BE2C (cell line): ENCODE data around the gene AMDHD2.

Experiments used
- DNase-seq: peaks from one replicate; pipeline ENCODE4 v3.0.0-alpha.2; 2020
- H3K27me3 ChIP-seq: fragments of 250-450 bp; sonication (Bioruptor Pico); 2 replicates; pipeline ENCODE4 v1.5.1; 2020; ENCODE audit warnings: mild to moderate bottlenecking
- H3K36me3 ChIP-seq: fragments of 250-450 bp; sonication (Bioruptor Pico); 2 replicates; pipeline ENCODE4 v1.5.1; 2020; ENCODE audit warnings: mild to moderate bottlenecking
- H3K4me1 ChIP-seq: fragments of 250-450 bp; sonication (Bioruptor Pico); 2 replicates; pipeline ENCODE4 v1.5.1; 2020
- H3K4me3 ChIP-seq: 2 replicates; pipeline ENCODE4 v1.5.1; 2011; ENCODE audit warnings: low read depth, low read length
- H3K9me3 ChIP-seq: fragments of 250-450 bp; sonication (Bioruptor Pico); 2 replicates; pipeline ENCODE4 v1.5.1; 2020
- TF ChIP-seq, protein P1 (sequence below): IDR thresholded peaks from 2 replicates; pipeline ENCODE4 v1.5.1; 2012; ENCODE audit warnings: mild to moderate bottlenecking, low read depth, low read length

The AMDHD2 gene

DNA sequence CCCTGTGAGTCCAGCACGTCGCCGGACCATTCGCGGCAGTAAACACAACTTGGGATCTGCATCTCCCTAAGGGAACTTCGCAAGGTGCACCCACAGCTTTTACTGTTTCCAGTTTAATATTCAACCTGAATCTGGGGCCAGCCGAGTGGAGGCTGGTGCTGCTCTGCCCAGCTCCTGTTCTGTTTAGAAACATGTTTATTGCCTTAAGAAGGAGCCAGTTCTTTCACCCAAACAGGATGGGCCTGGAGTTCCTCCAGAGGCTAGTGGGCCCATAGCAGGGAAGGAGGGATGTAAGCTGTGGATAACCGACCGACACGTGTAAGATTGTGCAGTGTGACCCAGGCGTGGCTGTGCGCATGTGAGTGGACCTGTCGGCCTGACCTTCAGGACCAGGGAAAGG, 27.9 kb upstream of the AMDHD2 start:
- TF ChIP-seq, protein P1, sequence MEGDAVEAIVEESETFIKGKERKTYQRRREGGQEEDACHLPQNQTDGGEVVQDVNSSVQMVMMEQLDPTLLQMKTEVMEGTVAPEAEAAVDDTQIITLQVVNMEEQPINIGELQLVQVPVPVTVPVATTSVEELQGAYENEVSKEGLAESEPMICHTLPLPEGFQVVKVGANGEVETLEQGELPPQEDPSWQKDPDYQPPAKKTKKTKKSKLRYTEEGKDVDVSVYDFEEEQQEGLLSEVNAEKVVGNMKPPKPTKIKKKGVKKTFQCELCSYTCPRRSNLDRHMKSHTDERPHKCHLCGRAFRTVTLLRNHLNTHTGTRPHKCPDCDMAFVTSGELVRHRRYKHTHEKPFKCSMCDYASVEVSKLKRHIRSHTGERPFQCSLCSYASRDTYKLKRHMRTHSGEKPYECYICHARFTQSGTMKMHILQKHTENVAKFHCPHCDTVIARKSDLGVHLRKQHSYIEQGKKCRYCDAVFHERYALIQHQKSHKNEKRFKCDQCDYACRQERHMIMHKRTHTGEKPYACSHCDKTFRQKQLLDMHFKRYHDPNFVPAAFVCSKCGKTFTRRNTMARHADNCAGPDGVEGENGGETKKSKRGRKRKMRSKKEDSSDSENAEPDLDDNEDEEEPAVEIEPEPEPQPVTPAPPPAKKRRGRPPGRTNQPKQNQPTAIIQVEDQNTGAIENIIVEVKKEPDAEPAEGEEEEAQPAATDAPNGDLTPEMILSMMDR, result no peak
- no peak for DNase-seq
- Histone ChIP-seq H3K9me3 (no peaks in the 10 kb centered on the region), H3K27me3 (no peaks in the 10 kb centered on the region), H3K4me3 (no peak overlapping the region), H3K4me1 (peaks cover 16% of the 10 kb centered on the region), H3K36me3 (peaks cover 20% of the 10 kb centered on the region)

GRCh38 chr16:2493605-2494004, 26.6 kb upstream of the AMDHD2 start:
- H3K9me3 ChIP-seq, result no peaks in the 10 kb centered on the region
- no peak overlapping the region for H3K4me3 ChIP-seq
- peaks cover 16% of the 10 kb centered on the region for H3K4me1 ChIP-seq
- H3K36me3 ChIP-seq, result peaks cover 31% of the 10 kb centered on the region
- no peak for DNase-seq
- H3K27me3 ChIP-seq, result no peaks in the 10 kb centered on the region
- TF ChIP-seq, protein P1, result no peak

DNA sequence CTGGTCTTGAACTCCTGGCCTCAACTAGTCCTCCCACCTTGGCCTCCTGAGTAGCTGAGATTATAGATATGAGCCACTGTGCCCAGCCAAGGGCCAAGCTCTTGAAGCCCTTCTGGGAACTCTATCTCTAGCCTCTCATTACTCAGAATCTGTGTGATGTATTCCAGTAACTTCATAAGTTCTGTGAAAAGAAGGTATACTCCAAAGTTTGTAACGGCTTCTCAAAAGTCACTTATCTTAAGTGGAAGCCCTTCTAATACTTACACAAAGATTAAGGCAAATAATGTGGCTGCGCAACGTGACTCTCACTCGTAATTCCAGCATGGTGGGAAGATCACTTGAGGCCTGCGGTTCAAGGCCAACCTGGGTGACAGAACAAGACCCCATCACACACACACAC, 25.6 kb upstream of the AMDHD2 start:
- DNase-seq, result no peak
- TF ChIP-seq, protein P1, result no peak
- Histone ChIP-seq H3K4me3 (no peak overlapping the region), H3K9me3 (no peaks in the 10 kb centered on the region), H3K4me1 (peaks cover 16% of the 10 kb centered on the region), H3K36me3 (peaks cover 36% of the 10 kb centered on the region), H3K27me3 (no peaks in the 10 kb centered on the region)

GRCh38 chr16:2495041-2495440, 25.1 kb upstream of the AMDHD2 start:
- Histone ChIP-seq H3K9me3 (no peaks in the 10 kb centered on the region), H3K36me3 (peaks cover 40% of the 10 kb centered on the region)

DNA sequence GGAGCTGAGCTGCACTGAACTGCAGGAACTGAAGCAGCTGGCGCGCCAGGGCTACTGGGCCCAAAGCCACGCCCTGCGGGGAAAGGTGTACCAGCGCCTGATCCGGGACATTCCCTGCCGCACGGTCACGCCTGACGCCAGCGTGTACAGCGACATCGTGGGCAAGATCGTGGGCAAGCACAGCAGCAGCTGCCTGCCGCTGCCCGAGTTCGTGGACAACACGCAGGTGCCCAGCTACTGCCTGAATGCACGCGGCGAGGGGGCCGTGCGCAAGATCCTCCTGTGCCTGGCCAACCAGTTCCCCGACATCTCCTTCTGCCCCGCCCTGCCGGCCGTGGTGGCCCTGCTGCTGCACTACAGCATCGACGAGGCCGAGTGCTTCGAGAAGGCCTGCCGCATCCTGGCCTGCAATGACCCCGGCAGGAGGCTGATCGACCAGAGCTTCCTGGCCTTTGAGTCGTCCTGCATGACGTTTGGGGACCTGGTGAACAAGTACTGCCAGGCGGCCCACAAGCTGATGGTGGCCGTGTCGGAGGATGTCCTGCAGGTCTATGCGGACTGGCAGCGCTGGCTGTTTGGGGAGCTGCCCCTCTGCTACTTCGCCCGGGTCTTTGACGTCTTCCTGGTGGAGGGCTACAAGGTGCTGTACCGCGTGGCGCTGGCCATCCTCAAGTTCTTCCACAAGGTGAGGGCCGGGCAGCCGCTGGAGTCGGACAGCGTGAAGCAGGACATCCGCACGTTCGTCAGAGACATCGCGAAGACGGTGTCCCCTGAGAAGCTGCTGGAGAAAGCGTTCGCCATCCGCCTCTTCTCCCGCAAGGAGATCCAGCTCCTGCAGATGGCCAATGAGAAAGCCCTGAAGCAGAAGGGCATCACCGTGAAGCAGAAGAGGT, 23.7 kb upstream of the AMDHD2 start:
- TF ChIP-seq, protein P1, result no peak
- H3K27me3 ChIP-seq, result no peaks in the 10 kb centered on the region
- H3K9me3 ChIP-seq, result no peaks in the 10 kb centered on the region
- peaks cover 36% of the 10 kb centered on the region for H3K36me3 ChIP-seq
- H3K4me1 ChIP-seq, result peaks cover 16% of the 10 kb centered on the region
- no peak for DNase-seq
- H3K4me3 ChIP-seq, result no peak overlapping the region

More at GRCh38 chr16:2495041-2495440, 25.1 kb upstream of the AMDHD2 start:
- Histone ChIP-seq H3K27me3 (no peaks in the 10 kb centered on the region), H3K4me3 (no peak overlapping the region), H3K4me1 (peaks cover 16% of the 10 kb centered on the region)
- TF ChIP-seq, protein P1, result no peak
- no peak for DNase-seq

GRCh38 chr16:2497116-2497630, 23.0 kb upstream of the AMDHD2 start:
- 0 out of 2 replicates have a peak overlapping the region, but pooled peaks have one; percentile 7 for H3K4me3 ChIP-seq
- peaks cover 22% of the 10 kb centered on the region for H3K4me1 ChIP-seq
- no peaks in the 10 kb centered on the region for H3K9me3 ChIP-seq
- TF ChIP-seq, protein P1, result peak; percentile 42
- DNase-seq, result peak; percentile 91
- peaks cover 35% of the 10 kb centered on the region for H3K36me3 ChIP-seq
- H3K27me3 ChIP-seq, result no peaks in the 10 kb centered on the region
